Mononuclear cell (primary cell): ENCODE data around the gene FEM1A. TPM values are rescaled to one million over a fixed set of nuclear protein-coding genes. Genes with fewer than 3 reads are reported as not detected.
"Not testable (repeated sequence)": the region's sequence is repeated elsewhere in the genome, so short reads cannot be mapped to it uniquely, and the experiment has no call there.

ENCODE experiments used
- H3K27me3 ChIP-seq: 2 replicates; pipeline ENCODE4 v1.6.0; 2011; ENCODE audit warnings: low read length, control low read depth; ENCODE audit not compliant: insufficient read depth
- H3K4me1 ChIP-seq: 2 replicates; pipeline ENCODE4 v1.5.1; 2011; ENCODE audit warnings: mild to moderate bottlenecking, low read length, control low read depth; ENCODE audit not compliant: insufficient read depth
- H3K4me3 ChIP-seq: 2 replicates; pipeline ENCODE4 v1.5.1; 2011; ENCODE audit warnings: mild to moderate bottlenecking, low read length, moderate library complexity
- H3K9me3 ChIP-seq: 2 replicates; pipeline ENCODE4 v1.5.1; 2011; ENCODE audit warnings: low read depth, mild to moderate bottlenecking, control low read depth, low read length
- total RNA-seq: library from RNA; depleted of rRNA; stranded (reverse); fragments of >200 nt; gene quantifications from one replicate; pipeline ENCODE4 v1.2.3, GENCODE V29; 2012

The FEM1A gene
- total RNA-seq, 1 donor: 15.1 TPM

GRCh38 chr19:4843647-4843965, 52.1 kb downstream of the FEM1A start:
- Histone ChIP-seq H3K9me3 (no peaks in the 10 kb centered on the region), H3K4me3 (no peak overlapping the region), H3K27me3 (no peaks in the 10 kb centered on the region), H3K4me1 (peaks cover 21% of the 10 kb centered on the region)

- Histone ChIP-seq H3K9me3 (no peaks in the 10 kb centered on the region), H3K27me3 (no peaks in the 10 kb centered on the region), H3K4me3 (no peak overlapping the region), H3K4me1 (peaks cover 21% of the 10 kb centered on the region)
These were observed 53.0 kb downstream of the FEM1A start for GRCh38 chr19:4844348-4845179.

- not testable (repeated sequence) for H3K4me3 ChIP-seq, H3K27me3 ChIP-seq, H3K9me3 ChIP-seq
- peaks cover 11% of the 10 kb centered on the region for H3K4me1 ChIP-seq
These were observed 54.4 kb downstream of the FEM1A start for GRCh38 chr19:4845975-4846374.

GRCh38 chr19:4847190-4847973, 55.8 kb downstream of the FEM1A start:
- Histone ChIP-seq H3K4me3 (no peak overlapping the region), H3K27me3 (no peaks in the 10 kb centered on the region), H3K4me1 (no peaks in the 10 kb centered on the region), H3K9me3 (no peaks in the 10 kb centered on the region)

- Histone ChIP-seq H3K9me3 (no peaks in the 10 kb centered on the region), H3K4me1 (no peaks in the 10 kb centered on the region), H3K4me3 (no peak overlapping the region), H3K27me3 (no peaks in the 10 kb centered on the region)
These were observed 57.5 kb downstream of the FEM1A start for GRCh38 chr19:4849019-4849418.

Other genes with a start within 250 kb of the FEM1A start
- 6.0 TPM for gene SEMA6B, start 232.1 kb upstream of the FEM1A start, total RNA-seq
- 5.5 TPM for gene TNFAIP8L1, start 152.2 kb upstream of the FEM1A start, total RNA-seq
- 40.8 TPM for gene MYDGF, start 121.4 kb upstream of the FEM1A start, total RNA-seq
- gene DPP9, start 67.9 kb upstream of the FEM1A start, total RNA-seq: 59.6 TPM
- 7.0 TPM for gene TICAM1, start 40.0 kb downstream of the FEM1A start, total RNA-seq
- 44.1 TPM for gene PLIN3, start 75.9 kb downstream of the FEM1A start, total RNA-seq
- 4.3 TPM for gene ARRDC5, start 111.2 kb downstream of the FEM1A start, total RNA-seq
- gene UHRF1, start 117.8 kb downstream of the FEM1A start, total RNA-seq: 0.21 TPM
- gene KDM4B, start 177.4 kb downstream of the FEM1A start, total RNA-seq: 17.9 TPM